Stimulated activated CD8-positive, alpha-beta memory T cell treated with anti-CD3 and anti-CD28 coated beads, Interleukin-15, amount 100 ng/mL, for 48 hours (primary cell): ENCODE measurements around the gene SRCIN1.
"Not testable (repeated sequence)": the region's sequence is repeated elsewhere in the genome, so short reads cannot be mapped to it uniquely, and the experiment has no call there.

Experiments used
- DNase-seq, 2 donors: peaks; one replicate each; pipeline ENCODE4 v3.0.0-alpha.2; 2020; ENCODE audit warnings: low read depth in 2 of 2

The SRCIN1 gene

DNA sequence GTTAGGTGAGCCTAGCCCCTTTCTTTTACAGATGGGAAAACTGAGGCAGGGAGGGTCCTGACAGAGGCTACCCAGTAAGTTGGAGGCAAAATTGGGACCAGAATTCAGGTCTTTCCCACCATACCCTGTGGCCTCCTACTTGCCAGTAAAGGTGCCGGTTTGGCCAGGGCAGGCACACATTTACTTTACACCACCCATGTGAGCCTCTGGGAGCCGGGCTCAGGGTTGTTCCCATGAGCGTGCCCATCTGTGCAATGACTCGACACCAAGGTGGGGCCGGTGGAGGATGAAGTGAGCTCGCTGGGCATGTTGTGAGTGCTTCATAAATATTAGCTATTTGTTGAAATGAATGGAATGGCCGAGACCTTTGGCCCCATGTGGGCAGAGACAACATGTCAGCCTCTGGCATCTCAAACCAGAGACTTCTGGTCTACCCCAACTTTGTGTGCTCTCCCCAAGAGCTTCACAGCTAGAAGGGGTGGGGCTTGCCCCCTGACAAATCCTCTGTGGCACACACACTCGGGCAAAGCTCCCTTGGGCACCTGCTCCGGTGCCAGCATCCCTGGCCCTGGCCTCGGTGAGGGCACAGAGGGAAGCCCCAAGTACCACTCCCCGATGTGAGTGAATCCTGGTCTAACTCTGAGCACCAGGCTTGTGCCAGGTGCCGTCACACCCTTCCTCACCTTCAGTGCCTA lies 60.1 kb downstream of the SRCIN1 start:
- no peak for DNase-seq

DNA sequence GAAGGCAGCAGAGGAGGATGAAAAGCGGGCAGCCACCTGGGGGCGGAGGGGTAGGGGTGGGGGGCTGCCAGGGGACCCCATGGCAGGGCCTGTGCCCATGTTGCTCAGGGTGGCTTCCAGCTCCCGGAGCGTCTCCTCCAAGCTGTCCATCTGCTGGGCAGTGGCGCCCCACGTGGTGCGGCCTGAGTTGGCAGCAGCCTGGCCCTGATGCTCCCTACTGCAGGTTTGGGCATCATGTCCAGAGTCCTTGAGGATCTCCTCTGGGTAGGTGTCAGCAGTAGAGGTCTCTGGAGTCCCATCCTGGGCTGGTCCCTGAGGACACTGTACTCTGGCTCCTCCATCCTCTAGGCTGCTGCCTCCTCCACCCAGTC lies 60.9 kb downstream of the SRCIN1 start:
- DNase-seq, result no peak

DNA sequence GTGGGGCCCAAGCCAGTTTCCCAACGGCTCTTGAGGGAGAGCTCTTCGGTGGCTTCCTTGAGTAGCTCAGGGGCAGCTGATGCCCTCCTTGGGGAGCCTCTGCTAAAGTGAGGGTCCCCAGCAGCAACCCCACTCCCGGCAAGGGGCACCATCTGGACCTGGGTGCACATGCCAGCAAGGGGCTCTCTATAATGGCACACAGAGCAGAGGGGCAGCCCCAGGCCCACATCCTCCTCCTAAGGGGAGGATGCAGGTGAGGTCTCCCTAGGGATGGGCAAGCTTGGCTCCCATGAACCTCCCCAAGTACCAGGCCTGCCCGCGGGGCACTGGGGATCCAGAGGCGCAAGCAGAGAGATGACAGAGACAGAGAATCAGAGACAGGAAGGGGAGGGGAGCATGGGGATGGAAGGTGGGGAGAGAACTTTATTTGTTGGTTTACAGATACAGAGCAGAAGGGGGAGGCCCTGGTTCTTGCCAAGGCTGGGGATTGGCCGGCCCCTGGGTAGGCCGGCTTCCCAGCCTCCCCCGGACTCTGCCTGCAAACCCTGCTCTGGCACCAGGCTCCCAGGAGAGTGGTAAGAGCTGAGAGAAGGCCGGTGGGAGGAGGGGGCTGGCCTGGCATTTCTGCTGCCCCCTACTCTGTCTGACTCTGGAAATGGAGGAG lies 61.4 kb downstream of the SRCIN1 start:
- no peak for DNase-seq

DNA sequence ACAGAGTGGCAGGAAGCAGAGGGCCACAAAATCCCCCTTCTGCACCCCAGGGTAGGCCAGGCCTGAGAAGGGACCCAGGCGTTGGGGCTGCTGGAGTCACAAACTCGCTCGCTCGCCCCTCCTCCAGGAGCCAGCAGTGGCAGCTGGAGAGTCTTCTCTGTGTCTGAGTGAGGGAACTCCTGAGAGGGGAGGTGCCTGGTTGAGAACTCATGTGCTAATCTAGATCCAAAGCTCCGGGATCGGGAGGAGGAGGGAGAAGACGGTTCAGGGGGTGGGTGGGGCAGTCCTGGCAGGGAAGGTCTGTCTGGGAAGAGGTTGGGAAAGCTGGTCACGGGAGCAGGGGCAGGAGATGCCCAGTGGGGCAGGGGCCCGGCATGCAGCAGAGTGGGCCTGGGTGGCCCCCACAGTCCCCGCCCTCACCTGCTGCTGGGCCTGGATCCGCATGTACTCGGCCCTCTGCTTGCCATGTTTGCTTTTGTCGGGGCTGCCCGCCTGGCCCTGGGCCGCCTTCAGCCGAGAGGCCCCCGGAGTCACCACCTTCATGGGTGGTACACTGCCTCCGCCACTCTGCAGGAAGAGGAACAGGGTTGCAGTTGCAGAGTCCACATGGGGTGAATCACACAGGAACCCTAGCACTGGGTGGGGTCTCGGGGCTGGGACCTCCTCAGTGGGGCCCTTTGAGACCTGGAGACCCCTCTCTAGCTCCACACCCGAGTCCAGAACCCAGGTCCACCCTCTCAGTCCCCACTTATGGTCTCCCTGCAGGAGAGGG lies 62.2 kb downstream of the SRCIN1 start:
- no peak for DNase-seq

DNA sequence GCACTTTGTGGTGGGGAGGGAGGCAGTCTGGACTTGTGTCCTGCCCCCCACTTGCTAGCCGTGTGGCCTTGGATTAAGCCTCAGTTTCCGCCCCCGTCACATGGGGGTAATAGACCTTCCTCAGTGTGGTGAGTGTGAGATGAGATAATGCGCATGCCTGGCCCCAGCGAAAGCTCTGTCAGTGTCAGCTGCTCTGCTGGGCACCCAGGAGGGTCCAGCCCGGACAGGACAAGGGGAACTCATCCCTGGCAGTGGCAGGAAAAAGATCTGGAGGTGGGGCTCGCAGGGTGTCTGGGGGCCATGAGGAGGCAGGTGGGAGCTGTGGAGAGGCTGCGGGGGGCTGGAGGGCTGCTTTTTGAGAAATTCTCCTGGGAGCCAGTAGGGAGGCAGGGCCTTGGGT lies 63.5 kb downstream of the SRCIN1 start:
- no peak for DNase-seq

DNA sequence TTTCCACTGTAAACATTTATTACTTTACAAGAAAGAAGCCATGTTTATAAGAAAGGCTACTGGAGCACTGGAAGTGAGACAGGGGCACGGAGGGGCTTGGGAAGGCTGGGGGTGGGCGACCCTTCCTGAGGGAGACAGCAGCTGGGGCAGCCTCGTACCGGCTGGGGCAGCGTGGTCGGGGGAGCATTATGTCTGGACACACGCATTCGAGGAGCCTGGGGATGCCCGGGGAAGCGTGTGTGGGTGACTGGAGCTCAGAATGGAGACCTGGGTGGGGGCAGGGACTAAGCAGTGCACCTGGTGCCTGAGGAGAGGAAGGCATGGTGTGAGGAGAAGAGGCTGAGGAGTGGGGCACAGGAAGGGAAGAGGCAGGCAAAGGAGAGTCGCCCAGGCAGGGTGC lies 64.5 kb downstream of the SRCIN1 start:
- no peak for DNase-seq

DNA sequence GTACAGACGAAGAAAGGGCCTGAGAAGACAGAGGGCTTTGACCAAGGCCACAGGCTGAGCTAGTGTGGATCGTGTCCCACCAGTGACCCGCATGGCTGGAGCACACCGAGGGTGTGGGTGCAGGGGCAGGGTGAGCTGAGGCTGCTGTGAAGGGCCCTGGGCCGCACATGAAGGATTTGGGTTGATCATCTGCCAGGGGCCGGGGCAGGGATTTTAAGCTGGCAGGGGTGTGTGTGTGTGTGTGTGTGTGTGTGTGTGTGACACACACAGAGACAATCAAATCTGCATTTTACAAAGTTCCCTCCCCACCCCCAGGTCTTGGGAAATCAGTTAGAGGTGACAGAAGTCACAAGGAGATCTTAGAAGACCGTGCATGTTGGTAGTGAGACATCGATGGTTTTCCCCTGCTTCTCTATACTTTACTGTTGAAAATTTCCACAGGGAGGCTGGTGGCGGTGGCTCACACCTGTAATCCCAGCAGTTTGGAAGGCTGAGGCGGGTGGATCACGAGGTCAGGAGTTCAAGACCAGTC lies 65.2 kb downstream of the SRCIN1 start:
- DNase-seq, result no peak

DNA sequence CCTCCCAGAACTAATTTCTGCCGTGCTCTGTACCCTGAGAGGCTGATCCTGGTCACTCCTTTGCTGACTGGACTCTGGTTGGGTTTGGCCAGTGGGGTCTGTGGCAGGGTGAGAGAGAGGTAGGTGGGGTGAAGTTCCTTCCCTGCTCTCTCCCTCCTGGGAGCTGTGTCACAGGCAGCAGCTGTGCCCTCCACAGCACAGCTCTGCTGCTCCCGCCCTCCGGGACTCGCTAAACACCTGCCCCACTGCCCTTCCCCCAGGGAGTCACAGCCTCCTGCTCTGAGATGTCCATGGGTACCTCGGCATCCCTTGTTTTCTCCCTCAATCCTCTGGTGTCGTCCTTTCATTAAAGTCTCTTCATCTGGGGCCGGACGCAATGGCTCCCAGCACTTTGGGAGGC lies 66.4 kb downstream of the SRCIN1 start:
- DNase-seq, result no peak

DNA sequence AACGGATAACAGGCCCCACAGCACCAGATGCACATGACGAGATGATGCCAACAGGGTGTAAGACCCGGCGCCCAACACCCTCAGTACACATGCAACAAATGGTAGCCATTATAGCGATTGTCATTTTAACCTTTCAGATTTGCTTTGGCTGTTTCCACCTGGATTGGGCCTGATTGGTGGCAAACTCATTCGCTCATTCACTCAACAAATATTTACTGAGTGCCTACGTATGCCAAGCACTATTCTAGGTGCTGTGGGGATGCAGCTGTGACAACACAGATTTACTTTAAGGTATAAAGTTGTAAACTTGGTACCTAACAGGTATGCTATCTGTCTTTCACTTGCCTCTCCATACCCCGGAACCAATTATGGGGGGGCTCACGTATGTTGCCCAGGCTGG lies 66.8 kb downstream of the SRCIN1 start:
- DNase-seq, result no peak

DNA sequence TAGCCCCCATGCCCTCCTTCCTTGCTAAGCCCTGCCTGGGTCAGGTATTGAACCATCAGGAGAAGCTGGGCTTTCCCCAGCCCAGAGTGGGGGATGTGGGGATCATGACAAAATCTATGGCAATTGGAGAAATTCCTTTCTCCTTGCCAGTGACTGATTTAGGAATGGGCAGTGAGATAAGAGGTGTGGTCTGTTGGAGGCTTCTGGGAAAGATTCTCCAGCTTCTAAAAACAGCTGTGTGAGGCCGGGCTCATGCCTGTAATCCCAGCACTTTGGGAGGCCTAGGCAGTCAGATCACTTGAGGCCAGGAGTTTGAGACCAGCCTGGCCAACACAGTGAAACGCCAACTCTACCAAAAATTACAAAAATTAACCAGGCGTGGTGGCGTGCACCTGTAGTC lies 69.1 kb downstream of the SRCIN1 start:
- no peak for DNase-seq

DNA sequence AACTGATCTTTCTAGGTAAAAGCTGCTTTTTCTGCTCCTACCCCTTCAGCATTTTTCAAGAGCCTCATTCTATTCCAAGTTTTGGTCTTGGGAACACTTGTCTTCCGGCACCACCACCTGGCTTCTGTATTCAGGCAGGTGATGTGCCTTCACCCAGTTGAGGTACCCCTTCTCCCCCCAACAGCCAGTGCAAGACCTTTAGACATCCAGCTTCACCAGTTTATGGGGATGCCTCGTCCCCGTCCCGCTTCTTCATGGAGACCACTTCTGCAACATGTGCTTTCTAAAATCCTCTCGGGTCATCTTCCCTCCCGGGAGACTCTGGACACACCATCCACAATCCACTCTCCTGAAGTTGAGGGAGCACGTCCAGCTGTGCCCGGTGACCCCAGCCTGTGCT lies 69.9 kb downstream of the SRCIN1 start:
- no peak for DNase-seq

DNA sequence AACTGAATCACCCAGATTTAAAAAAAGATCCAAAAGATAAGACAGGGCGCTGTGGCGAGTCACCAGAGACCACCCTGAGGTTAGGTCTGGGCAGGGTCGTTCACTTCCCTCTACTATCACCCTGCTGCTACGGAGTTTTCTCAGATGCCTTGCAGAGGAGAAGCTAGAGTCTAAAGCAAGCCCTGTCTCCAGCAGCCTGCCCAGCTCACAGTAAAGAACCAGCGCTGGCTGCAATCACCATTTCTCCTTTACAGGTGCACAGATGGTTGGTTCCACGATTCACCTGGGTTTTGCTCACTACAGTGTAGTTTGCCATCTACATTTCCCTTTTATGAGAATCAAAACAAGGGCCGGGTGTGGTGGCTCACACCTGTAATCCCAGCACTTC lies 71.3 kb downstream of the SRCIN1 start:
- DNase-seq, result no peak

DNA sequence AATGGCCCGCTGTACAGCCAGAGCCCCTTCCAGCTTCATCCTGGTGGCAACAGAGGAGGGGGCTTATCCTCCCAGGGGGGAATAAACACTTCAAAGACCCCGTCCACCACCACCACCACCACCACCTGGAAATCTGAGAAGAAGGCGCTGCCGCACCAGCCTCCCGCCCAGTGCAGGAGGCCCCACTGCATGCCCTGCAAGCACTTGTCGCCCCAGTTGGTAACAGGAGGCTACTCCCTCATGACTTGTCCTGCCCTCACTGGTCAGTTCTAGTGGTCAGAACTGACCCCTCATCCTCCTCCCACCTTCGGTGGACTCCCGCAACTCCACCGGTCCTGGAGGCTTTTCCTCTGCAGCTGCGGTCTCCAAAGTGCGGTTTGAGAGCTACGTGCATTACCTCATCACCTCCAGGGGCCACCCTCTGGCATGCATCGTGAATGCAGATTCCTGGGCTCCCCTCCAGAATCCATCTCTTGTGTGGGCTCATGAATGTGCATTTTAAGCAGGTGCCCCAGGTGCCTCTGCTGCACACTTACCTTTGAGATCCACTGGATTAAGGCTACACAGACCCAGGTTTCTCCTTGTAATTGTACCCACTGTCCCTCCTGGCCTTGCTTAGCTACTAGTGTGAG lies 71.8 kb downstream of the SRCIN1 start:
- no peak for DNase-seq

DNA sequence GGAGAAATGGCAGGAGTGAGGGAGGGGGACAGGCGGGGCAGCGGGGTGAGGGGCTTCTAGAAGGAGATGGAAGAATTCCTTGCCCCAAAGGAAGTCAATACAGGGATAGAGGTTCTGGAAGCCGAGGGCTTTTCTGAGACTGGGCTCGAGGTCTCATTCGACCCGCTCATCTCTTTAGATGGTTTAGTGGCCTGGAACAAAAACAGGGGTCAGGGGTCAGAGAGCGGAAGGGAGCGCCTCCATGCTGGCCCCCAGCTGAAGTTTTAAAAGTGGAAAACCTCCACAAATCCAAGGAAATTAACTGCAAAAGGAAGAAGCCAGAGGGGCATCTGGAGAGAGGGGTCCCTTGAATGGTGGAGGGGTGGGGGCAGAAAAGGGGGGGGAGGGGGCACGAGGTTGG lies 72.5 kb downstream of the SRCIN1 start:
- no peak for DNase-seq

DNA sequence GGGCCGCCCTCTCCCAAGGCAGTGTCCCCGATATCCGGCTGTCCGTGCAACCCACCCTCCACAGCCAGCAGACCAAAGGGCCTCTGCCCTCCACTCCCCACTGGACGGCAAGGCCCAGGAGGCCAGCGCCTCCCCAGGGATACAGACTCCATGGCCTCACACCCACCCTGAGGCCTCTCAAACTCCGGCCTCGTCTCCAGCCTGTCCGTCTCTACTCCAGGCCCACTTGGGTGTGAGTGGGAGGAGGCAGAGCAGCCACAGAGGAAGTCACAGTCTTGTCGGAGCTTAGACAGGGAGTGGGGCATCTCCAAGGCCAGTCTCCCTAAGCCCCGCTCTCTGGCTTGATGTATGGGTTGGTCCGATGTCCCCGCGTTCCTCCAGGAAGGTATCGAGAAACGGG lies 73.3 kb downstream of the SRCIN1 start:
- no peak for DNase-seq

DNA sequence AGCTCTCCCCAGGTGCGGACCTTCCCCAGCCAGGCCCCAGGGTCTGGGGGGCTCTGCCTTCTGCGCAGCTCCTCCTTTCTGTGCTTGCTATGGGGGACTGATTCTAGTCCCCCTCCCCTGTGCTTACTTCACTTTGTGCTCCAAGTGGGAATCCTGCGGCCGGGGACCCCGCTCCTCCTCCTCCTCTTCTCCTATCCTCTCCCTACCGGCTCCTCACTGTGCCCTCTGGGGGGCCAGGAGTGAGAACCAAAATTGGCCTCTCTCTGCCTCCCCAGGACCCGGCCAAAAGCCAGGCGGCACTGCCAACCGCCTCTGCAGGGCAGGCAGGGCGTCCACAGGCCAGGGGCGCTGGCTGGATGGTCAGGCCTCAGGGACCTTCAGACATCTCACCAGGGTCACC lies 74.0 kb downstream of the SRCIN1 start:
- not testable (repeated sequence) for DNase-seq

DNA sequence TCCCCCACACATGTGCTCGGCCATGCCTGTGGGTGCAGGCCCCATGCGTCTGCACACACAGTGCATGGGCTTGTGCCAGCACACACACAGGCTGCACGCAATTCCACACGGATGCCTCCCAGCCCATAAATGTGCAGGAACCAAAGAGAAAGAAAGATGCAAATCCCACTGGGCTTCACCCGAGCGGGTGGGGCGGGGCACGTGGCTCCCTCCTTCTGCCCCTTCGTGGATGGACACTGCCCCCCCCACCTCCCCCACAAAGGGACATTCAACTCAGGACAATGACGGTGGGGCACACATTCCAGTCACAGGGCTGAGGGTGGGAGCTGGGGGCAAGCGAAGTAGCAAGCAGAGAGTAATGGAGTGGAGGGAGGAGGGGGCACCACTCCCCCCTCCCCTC lies 74.9 kb downstream of the SRCIN1 start:
- not testable (repeated sequence) for DNase-seq

DNA sequence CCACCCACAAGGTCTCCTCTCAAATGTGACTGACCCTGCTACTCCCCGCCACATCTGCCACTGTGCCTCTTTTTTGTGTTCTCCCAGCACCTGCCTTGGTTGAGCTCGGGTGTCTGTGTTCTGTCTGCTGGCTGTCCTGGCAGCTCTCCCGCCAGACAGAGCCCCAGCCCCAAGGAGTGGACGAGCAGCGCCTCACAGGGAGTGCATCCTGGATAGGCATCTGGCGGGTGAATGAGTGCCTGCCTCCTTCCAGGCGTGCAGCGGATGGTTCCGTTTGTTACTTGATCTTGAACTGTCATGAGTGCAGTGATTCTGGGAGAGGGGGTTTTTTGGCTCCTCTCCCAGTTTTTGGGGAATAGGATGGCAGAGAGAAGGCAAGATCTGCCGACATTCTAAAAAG lies 77.6 kb downstream of the SRCIN1 start:
- not testable (repeated sequence) for DNase-seq

DNA sequence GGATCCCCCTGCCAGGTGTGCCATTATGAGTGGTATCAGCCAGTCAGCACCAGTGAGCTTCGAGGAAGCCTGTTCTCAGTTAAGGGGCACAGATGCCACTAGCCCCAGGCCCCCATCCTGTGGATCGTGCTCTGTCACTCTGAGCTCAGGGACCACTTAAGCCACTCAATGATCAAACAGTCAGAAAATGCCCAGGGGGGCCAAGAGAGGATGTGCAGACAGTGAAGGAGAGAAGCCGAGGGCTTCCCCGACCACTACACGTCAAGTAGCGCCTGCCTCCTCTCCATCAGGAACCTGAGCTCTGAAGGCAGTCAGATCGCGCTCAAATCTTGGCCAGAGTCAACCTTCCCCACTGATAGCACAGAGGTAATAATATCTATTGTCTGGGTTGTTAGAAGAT lies 79.2 kb downstream of the SRCIN1 start:
- not testable (repeated sequence) for DNase-seq

DNA sequence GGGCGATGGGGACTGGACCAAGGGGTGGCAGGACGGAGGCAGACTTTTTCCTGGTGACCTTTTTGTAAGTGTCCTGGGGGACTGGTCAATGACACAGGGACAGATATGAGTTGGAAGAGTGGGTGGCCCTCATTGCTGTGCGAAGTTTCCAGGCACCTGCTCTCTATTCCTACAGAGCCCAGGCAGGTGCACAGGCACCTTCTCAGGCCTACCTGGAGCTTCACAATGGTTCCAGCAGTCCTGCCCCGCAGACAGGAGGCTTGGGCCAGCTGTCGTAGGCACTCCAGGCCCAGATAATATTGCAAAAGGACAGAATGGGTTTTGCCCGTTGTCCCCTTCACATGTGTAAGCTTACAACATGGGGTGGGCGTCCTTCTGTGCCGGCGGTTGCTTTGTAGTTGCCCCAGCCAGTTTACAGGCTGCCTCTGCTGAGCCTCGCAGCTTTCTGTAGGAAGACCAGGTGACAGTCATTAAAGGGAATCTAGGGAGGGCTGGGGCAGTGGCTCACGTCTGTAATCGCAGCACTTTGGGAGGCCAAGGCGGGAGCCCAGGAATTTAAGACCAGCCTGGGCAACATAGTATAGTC lies 93.2 kb downstream of the SRCIN1 start:
- no peak for DNase-seq

DNA sequence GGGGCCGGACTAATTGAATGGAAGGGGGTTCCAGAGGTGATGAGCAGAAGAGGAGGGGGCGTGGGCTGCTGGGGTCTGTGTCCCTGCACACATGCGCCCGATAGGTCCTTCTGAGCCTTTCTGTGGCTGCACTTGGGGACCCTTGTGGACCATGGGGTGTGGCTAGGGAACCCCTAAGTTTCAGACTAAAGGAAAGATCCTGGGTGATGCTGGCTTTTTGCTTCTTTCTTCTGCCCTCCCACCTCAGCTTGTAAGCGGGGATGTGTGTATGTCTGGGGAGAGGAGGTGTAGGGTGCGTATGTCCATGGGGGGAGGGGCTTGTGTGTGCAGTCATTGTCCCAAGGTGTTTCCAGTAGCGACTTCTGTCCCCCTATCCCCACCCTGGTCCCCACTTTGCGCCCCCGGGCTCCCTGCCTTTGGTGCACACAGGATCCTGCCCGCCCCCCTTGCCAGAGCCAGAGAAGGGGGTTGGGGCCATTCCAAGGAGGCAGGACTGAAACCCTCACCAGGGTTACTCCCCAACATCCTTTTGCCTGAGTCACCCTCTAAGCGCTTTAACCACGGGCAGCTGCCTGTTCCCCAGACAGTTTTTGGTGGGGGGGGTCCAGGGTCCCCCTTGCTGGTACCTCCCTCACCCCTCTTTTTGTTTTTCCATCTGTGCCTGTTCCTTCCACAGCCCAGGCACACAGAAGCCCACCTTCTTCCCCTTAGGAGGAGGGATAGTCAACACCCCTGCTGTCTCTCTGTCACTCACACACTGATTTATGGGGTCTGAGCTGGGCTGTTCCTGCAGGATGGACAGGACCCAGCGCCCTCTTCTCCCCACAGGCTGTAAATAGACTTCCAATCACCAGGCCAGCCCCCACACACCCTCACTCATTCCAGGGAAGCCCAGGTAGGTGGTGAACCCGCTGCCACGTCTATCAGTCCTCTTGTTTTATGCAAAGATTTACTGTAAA lies 94.3 kb downstream of the SRCIN1 start:
- DNase-seq, result no peak
